A549 (cell line): ENCODE measurements around the gene DRC7. TPM values are rescaled to one million over a fixed set of nuclear protein-coding genes. Genes with fewer than 3 reads are reported as not detected.

Source experiments
- ATAC-seq, 2 experiments: fragments of 200-7000 bp in 1 of 2; fragments of >200 bp in 1 of 2; cut with Nextera tagmentation in 1 of 2; cut with Tn5 transposase in 1 of 2; 3 replicates each; pipeline versions ENCODE4 v1.8.0 to v1.9.1; 2018 to 2020; ENCODE audit warnings: mild to moderate bottlenecking in 1 of 2, moderate library complexity in 1 of 2
- CTCF ChIA-PET: fragments of 300-600 bp; sonication (Branson Sonifier 250); formaldehyde crosslinking; extraction: SDS; loops from one replicate; lab custom pipeline; 2021; ENCODE audit warnings: antibody characterized with exemption, inconsistent platforms; lab: Yijun Ruan, JAX
- POLR2A ChIA-PET: fragments of 350-600 bp; formaldehyde crosslinking; extraction: SDS; loops from one replicate; lab custom pipeline; 2021; ENCODE audit warnings: antibody characterized with exemption, inconsistent platforms; lab: Yijun Ruan, JAX
- DNase-seq, 2 experiments: peaks; one replicate each; pipeline versions ENCODE4 v3.0.0 to v3.0.0-alpha.2; 2011 to 2016; ENCODE audit warnings: low read depth in 1 of 2, low spot score in 1 of 2
- FAIRE-seq: peaks from 2 replicates; lab custom pipeline; 2011; peaks lifted over from hg19 to GRCh38; lab: Jason Lieb, UNC
- H3K27ac ChIP-seq, 2 experiments: fragments of >200 bp; sonication (Bioruptor Twin); formaldehyde crosslinking; 3 replicates each; pipeline ENCODE4 v1.5.1; 2016 to 2017
- H3K4me1 ChIP-seq: fragments of >200 bp; sonication (Bioruptor Twin); formaldehyde crosslinking; 3 replicates; pipeline ENCODE4 v1.6.1; 2016
- H3K4me2 ChIP-seq: fragments of >200 bp; sonication (Bioruptor Twin); formaldehyde crosslinking; 3 replicates; pipeline ENCODE4 v1.6.1; 2016
- H3K4me3 ChIP-seq: fragments of >200 bp; sonication (Bioruptor Twin); formaldehyde crosslinking; 3 replicates; pipeline ENCODE4 v1.5.1; 2016
- H3K9me3 ChIP-seq: fragments of >200 bp; sonication (Bioruptor Twin); formaldehyde crosslinking; 3 replicates; pipeline ENCODE4 v1.6.1; 2016
- ATOH8 ChIP-seq: fragments of 250-450 bp; sonication (Bioruptor Pico); IDR thresholded peaks from 2 replicates; pipeline ENCODE4 v1.5.0; 2020; ENCODE audit warnings: low read depth, mild to moderate bottlenecking, moderate library complexity
- BHLHE40 ChIP-seq: IDR thresholded peaks from 2 replicates; pipeline ENCODE4 v1.6.1; 2012; ENCODE audit warnings: low read depth, low read length, inconsistent platforms
- CBX8 ChIP-seq: fragments of 200-600 bp; sonication (generic); IDR thresholded peaks from 2 replicates; pipeline ENCODE4 v1.6.1; 2016
- EHF ChIP-seq: fragments of 250-450 bp; sonication (Bioruptor Pico); IDR thresholded peaks from 2 replicates; pipeline ENCODE4 v1.5.0; 2020; ENCODE audit warnings: mild to moderate bottlenecking
- EHMT2 ChIP-seq: fragments of 200-600 bp; sonication (generic); IDR thresholded peaks from 2 replicates; pipeline ENCODE4 v1.6.1; 2016; ENCODE audit warnings: antibody characterized with exemption, low read depth, mild to moderate bottlenecking, moderate library complexity
- EP300 ChIP-seq, 2 experiments: fragments of >200 bp; sonication (Bioruptor Twin); formaldehyde crosslinking; IDR thresholded peaks; 2 replicates in 1 of 2; 3 replicates in 1 of 2; pipeline ENCODE4 v1.6.1; 2016 to 2017
- ESRRA ChIP-seq: fragments of 150-350 bp; IDR thresholded peaks from 2 replicates; pipeline ENCODE4 v1.6.1; 2014; ENCODE audit warnings: mild to moderate bottlenecking, low read length, borderline replicate concordance
- FOXS1 ChIP-seq: fragments of 250-450 bp; sonication (Bioruptor Pico); IDR thresholded peaks from 2 replicates; pipeline ENCODE4 v1.5.0; 2020; ENCODE audit warnings: mild to moderate bottlenecking, moderate library complexity
- HDAC2 ChIP-seq: fragments of 200-600 bp; sonication (generic); IDR thresholded peaks from 2 replicates; pipeline ENCODE4 v1.6.1; 2016
- HES2 ChIP-seq: fragments of >200 bp; sonication (Bioruptor Twin); formaldehyde crosslinking; IDR thresholded peaks from 2 replicates; pipeline ENCODE4 v1.6.1; 2016
- HEYL ChIP-seq: fragments of 250-450 bp; sonication (Bioruptor Pico); IDR thresholded peaks from 2 replicates; pipeline ENCODE4 v1.8.0; 2021; ENCODE audit warnings: mild to moderate bottlenecking, moderate library complexity
- HOXB13 ChIP-seq: fragments of 250-450 bp; sonication (Bioruptor Pico); IDR thresholded peaks from 2 replicates; pipeline ENCODE4 v1.5.0; 2020; ENCODE audit warnings: low read depth, mild to moderate bottlenecking, moderate library complexity
- JUN ChIP-seq, 2 experiments: fragments of >200 bp; sonication (Bioruptor Twin); formaldehyde crosslinking; IDR thresholded peaks; 2 replicates in 1 of 2; 3 replicates in 1 of 2; pipeline ENCODE4 v1.6.1; 2016 to 2017
- KDM1A ChIP-seq: fragments of 200-600 bp; sonication (generic); IDR thresholded peaks from 2 replicates; pipeline ENCODE4 v1.6.1; 2016; ENCODE audit warnings: low read depth, mild to moderate bottlenecking
- MAFK ChIP-seq: fragments of 450-650 bp; IDR thresholded peaks from 2 replicates; pipeline ENCODE4 v1.6.1; 2014; ENCODE audit not compliant: partially characterized antibody
- MAX ChIP-seq: IDR thresholded peaks from 2 replicates; pipeline ENCODE4 v1.6.1; 2012
- MAZ ChIP-seq: fragments of 150-350 bp; IDR thresholded peaks from 2 replicates; pipeline ENCODE4 v1.6.1; 2014; ENCODE audit warnings: antibody characterized with exemption, low read depth, low read length, borderline replicate concordance
- NFE2L2 ChIP-seq: fragments of 150-350 bp; conservative IDR thresholded peaks from 2 replicates; pipeline ENCODE4 v1.6.1; 2014; ENCODE audit warnings: low read length
- NPAS2 ChIP-seq: fragments of 250-450 bp; sonication (Bioruptor Pico); IDR thresholded peaks from 2 replicates; pipeline ENCODE4 v1.8.0; 2022; ENCODE audit warnings: mild to moderate bottlenecking, moderate library complexity, borderline replicate concordance
- NR3C1 ChIP-seq: fragments of >200 bp; sonication (Bioruptor Twin); formaldehyde crosslinking; IDR thresholded peaks from 3 replicates; pipeline ENCODE4 v1.6.1; 2017
- PBX3 ChIP-seq: IDR thresholded peaks from 2 replicates; pipeline ENCODE4 v1.6.1; 2012
- RAD21 ChIP-seq, 2 experiments: fragments of >200 bp in 1 of 2; sonication (Bioruptor Twin) in 1 of 2; formaldehyde crosslinking in 1 of 2; IDR thresholded peaks in 1 of 2; conservative IDR thresholded peaks in 1 of 2; 2 replicates in 1 of 2; 3 replicates in 1 of 2; pipeline ENCODE4 v1.6.1; 2012 to 2018; ENCODE audit warnings: inconsistent platforms in 1 of 2
- RARB ChIP-seq: fragments of 250-450 bp; sonication (Bioruptor Pico); IDR thresholded peaks from 2 replicates; pipeline ENCODE4 v1.8.0; 2021; ENCODE audit warnings: mild to moderate bottlenecking, moderate library complexity
- RFX5 ChIP-seq: fragments of 450-650 bp; IDR thresholded peaks from 2 replicates; pipeline ENCODE4 v1.7.1; 2014; ENCODE audit warnings: antibody characterized with exemption, mild to moderate bottlenecking, moderate library complexity
- WGBS: methylation state at CpG from one replicate; pipeline ENCODE4 v1.1.6; 2017; ENCODE audit errors: missing lambda C conversion rate; 5-methylcytosine and 5-hydroxymethylcytosine counted together
- polyA plus RNA-seq, 4 experiments: library from polyadenylated mRNA; depleted of rRNA in 3 of 4; stranded (reverse); fragments of >200 nt; fragmentation: RNase III in 1 of 4; extraction: RNeasy Plus Mini Kit Qiagen cat#74134 plus additional on column Dnase treatment in 1 of 4; gene quantifications; 2 replicates in 3 of 4; 3 replicates in 1 of 4; pipeline ENCODE4 v1.2.3, GENCODE V29; 2011 to 2017
- TF ChIP-seq, protein P1 (sequence below): IDR thresholded peaks from 2 replicates; pipeline ENCODE4 v1.6.1; 2012; ENCODE audit warnings: low read depth, borderline replicate concordance
- TF ChIP-seq, protein P2 (sequence below): fragments of >200 bp; sonication (Bioruptor Twin); formaldehyde crosslinking; IDR thresholded peaks from 3 replicates; pipeline ENCODE4 v1.5.1; 2016
- TF ChIP-seq, protein P3 (sequence below): fragments of 450-650 bp; IDR thresholded peaks from 2 replicates; pipeline ENCODE4 v1.6.1; 2014; ENCODE audit warnings: antibody characterized with exemption
- TF ChIP-seq, protein P4 (sequence below): fragments of 150-350 bp; IDR thresholded peaks from 2 replicates; pipeline ENCODE4 v1.6.1; 2014; ENCODE audit warnings: low read depth, mild to moderate bottlenecking, low read length

Gene DRC7
- polyA plus RNA-seq, 2 of the 4 experiments (the other 2 are of a cell fraction) = 0.10 to 0.28 TPM

GRCh38 chr16:57661936-57662906 lies 32.4 kb upstream of the DRC7 start:
- no peak overlapping the region for H3K4me3 ChIP-seq
- no peaks in the 10 kb centered on the region for H3K9me3 ChIP-seq
- ATAC-seq = no peak
- TF ChIP-seq, protein P1, sequence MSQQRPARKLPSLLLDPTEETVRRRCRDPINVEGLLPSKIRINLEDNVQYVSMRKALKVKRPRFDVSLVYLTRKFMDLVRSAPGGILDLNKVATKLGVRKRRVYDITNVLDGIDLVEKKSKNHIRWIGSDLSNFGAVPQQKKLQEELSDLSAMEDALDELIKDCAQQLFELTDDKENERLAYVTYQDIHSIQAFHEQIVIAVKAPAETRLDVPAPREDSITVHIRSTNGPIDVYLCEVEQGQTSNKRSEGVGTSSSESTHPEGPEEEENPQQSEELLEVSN = no peak
- TF ChIP-seq NR3C1 (no peak), NPAS2 (CRISPR knock-in tag) (no peak), EHF (CRISPR knock-in tag) (no peak), RARB (CRISPR knock-in tag) (no peak), ESRRA (no peak), RAD21 (conservative IDR thresholded peaks at IDR 0.05 in 1 of 2, IDR thresholded peaks at IDR 0.05 in 1 of 2) (no peak), EP300 (IDR thresholded peaks at IDR 0.05) (no peak), PBX3 (no peak), RFX5 (no peak)
- TF ChIP-seq, protein P2, sequence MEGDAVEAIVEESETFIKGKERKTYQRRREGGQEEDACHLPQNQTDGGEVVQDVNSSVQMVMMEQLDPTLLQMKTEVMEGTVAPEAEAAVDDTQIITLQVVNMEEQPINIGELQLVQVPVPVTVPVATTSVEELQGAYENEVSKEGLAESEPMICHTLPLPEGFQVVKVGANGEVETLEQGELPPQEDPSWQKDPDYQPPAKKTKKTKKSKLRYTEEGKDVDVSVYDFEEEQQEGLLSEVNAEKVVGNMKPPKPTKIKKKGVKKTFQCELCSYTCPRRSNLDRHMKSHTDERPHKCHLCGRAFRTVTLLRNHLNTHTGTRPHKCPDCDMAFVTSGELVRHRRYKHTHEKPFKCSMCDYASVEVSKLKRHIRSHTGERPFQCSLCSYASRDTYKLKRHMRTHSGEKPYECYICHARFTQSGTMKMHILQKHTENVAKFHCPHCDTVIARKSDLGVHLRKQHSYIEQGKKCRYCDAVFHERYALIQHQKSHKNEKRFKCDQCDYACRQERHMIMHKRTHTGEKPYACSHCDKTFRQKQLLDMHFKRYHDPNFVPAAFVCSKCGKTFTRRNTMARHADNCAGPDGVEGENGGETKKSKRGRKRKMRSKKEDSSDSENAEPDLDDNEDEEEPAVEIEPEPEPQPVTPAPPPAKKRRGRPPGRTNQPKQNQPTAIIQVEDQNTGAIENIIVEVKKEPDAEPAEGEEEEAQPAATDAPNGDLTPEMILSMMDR = no peak
- no peak overlapping the region for H3K4me2 ChIP-seq
- DNase-seq = no peak
- no peak for FAIRE-seq
- ChIA-PET POLR2A (no interaction called here), CTCF (interaction anchor here (0.5 to 6.1 kb wide), 8 partner anchors 13 to 86 kb away, joined by 3 to 42 read pairs (median 4); no protein-coding TSS in a partner anchor)
- whole genome bisulfite sequencing = 88% methylated on average over 20 of the region's 20 CpGs
- peaks cover 7% of the 10 kb centered on the region for H3K4me1 ChIP-seq
- H3K27ac ChIP-seq = no peak overlapping the region

DNA sequence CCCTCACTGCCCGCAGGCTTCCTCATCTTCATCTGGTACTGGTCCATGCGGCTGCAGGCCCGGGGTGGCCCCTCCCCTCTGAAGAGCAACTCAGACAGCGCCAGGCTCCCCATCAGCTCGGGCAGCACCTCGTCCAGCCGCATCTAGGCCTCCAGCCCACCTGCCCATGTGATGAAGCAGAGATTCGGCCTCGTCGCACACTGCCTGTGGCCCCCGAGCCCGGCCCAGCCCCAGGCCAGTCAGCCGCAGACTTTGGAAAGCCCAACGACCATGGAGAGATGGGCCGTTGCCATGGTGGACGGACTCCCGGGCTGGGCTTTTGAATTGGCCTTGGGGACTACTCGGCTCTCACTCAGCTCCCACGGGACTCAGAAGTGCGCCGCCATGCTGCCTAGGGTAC lies 31.2 kb upstream of the DRC7 start:
- TF ChIP-seq NFE2L2 (no peak), ATOH8 (CRISPR knock-in tag) (no peak), NPAS2 (CRISPR knock-in tag) (no peak), EHMT2 (no peak), MAFK (no peak), HOXB13 (CRISPR knock-in tag) (no peak), HDAC2 (no peak), MAZ (no peak), HEYL (CRISPR knock-in tag) (no peak), CBX8 (no peak), KDM1A (no peak), MAX (no peak), FOXS1 (CRISPR knock-in tag) (no peak), NR3C1 (no peak), JUN (IDR thresholded peaks at IDR 0.05) (no peak), HES2 (no peak), BHLHE40 (no peak), RARB (CRISPR knock-in tag) (no peak)
- TF ChIP-seq, protein P3, sequence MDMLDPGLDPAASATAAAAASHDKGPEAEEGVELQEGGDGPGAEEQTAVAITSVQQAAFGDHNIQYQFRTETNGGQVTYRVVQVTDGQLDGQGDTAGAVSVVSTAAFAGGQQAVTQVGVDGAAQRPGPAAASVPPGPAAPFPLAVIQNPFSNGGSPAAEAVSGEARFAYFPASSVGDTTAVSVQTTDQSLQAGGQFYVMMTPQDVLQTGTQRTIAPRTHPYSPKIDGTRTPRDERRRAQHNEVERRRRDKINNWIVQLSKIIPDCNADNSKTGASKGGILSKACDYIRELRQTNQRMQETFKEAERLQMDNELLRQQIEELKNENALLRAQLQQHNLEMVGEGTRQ = no peak
- TF ChIP-seq, protein P4, sequence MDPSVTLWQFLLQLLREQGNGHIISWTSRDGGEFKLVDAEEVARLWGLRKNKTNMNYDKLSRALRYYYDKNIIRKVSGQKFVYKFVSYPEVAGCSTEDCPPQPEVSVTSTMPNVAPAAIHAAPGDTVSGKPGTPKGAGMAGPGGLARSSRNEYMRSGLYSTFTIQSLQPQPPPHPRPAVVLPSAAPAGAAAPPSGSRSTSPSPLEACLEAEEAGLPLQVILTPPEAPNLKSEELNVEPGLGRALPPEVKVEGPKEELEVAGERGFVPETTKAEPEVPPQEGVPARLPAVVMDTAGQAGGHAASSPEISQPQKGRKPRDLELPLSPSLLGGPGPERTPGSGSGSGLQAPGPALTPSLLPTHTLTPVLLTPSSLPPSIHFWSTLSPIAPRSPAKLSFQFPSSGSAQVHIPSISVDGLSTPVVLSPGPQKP = no peak
- CTCF ChIA-PET = interaction anchor here (1.0 to 6.1 kb wide), 5 partner anchors 14 to 87 kb away, joined by 3 to 42 read pairs (median 8); no protein-coding TSS in a partner anchor

More for the DNA sequence above, 31.2 kb upstream of the DRC7 start:
- no peaks in the 10 kb centered on the region for H3K9me3 ChIP-seq
- POLR2A ChIA-PET = no interaction called here
- peaks cover 16% of the 10 kb centered on the region for H3K4me1 ChIP-seq
- 93% methylated on average over 12 of the region's 21 CpGs for WGBS
- FAIRE-seq (no peak), ATAC-seq (no peak), DNase-seq (no peak)
- no peak overlapping the region for H3K4me3 ChIP-seq
- no peak overlapping the region for H3K4me2 ChIP-seq
- H3K27ac ChIP-seq = no peak overlapping the region; a peak in 1 of 6 replicates
